Neural cell (in vitro differentiated cells): ENCODE data around the gene BRD9.

Source experiments
- CTCF ChIP-seq: fragments of 450-650 bp; IDR thresholded peaks from 2 replicates; pipeline ENCODE4 v1.5.1; 2014; ENCODE audit warnings: antibody characterized with exemption, mild to moderate bottlenecking, moderate library complexity; ENCODE audit not compliant: poor library complexity, severe bottlenecking
- EZH2 ChIP-seq: fragments of 200-600, 300-800 bp; shearing (Covaris generic), sonication (generic); IDR thresholded peaks from 2 replicates; pipeline ENCODE4 v1.6.1; 2014; ENCODE audit warnings: antibody characterized with exemption, low read length, borderline replicate concordance, mild to moderate bottlenecking; ENCODE audit not compliant: insufficient read depth, poor library complexity, severe bottlenecking
- MXI1 ChIP-seq: fragments of 450-650 bp; conservative IDR thresholded peaks from 2 replicates; pipeline ENCODE4 v1.6.1; 2014; ENCODE audit warnings: antibody characterized with exemption, mild to moderate bottlenecking; ENCODE audit not compliant: poor library complexity, severe bottlenecking
- POLR2AphosphoS5 ChIP-seq: IDR thresholded peaks from 2 replicates; pipeline ENCODE4 v1.6.1; 2012
- RAD21 ChIP-seq: fragments of 450-650 bp; conservative IDR thresholded peaks from 2 replicates; pipeline ENCODE4 v1.6.1; 2014; ENCODE audit warnings: antibody characterized with exemption, mild to moderate bottlenecking, moderate library complexity
- SMC3 ChIP-seq: fragments of 450-650 bp; conservative IDR thresholded peaks from 2 replicates; pipeline ENCODE4 v1.6.1; 2014; ENCODE audit warnings: antibody characterized with exemption, mild to moderate bottlenecking, moderate library complexity; ENCODE audit not compliant: poor library complexity

GRCh38 chr5:880816-881550 is 11.6 kb downstream of the BRD9 start:
- TF ChIP-seq SMC3 (no peak), EZH2 (no peak), RAD21 (no peak), CTCF (no peak), MXI1 (no peak), POLR2AphosphoS5 (no peak)
